Endothelial cell of umbilical vein (primary cell): ENCODE data around the gene SIX5.
A peak's percentile ranks its signal among the peaks of the same experiment; 100 is the strongest.

Experiments used
- CTCF ChIP-seq, 2 donors: IDR thresholded peaks; 1 replicate in 1 of 2; 2 replicates in 1 of 2; pipeline ENCODE4 v1.5.1; 2011; ENCODE audit warnings: low read length in 2 of 2, mild to moderate bottlenecking in 2 of 2, moderate library complexity in 2 of 2, control low read depth in 1 of 2, inconsistent platforms in 1 of 2, low read depth in 1 of 2; ENCODE audit not compliant: insufficient read depth in 1 of 2; ENCODE audit errors: extremely low read depth in 1 of 2
- EZH2 ChIP-seq: IDR thresholded peaks from 2 replicates; pipeline ENCODE4 v1.6.1; 2012; ENCODE audit warnings: borderline replicate concordance, low read depth, mild to moderate bottlenecking, moderate library complexity, low read length, inconsistent platforms; ENCODE audit not compliant: severe bottlenecking
- GATA2 ChIP-seq: IDR thresholded peaks from 2 replicates; pipeline ENCODE4 v1.7.0; 2011; ENCODE audit warnings: low read depth, mild to moderate bottlenecking, moderate library complexity, mixed read lengths, low read length; ENCODE audit not compliant: insufficient read length, insufficient read depth
- MAX ChIP-seq: IDR thresholded peaks from 2 replicates; pipeline ENCODE4 v1.6.1; 2011; ENCODE audit not compliant: insufficient read depth, insufficient read length
- POLR2A ChIP-seq: IDR thresholded peaks from 2 replicates; pipeline ENCODE4 v1.6.1; 2012; ENCODE audit warnings: low read depth, mild to moderate bottlenecking, control low read depth, low read length

GRCh38 chr19:45792470-45793177 is 23.6 kb upstream of the SIX5 start, which contains the start of gene DMWD:
- TF ChIP-seq CTCF (IDR thresholded peaks at IDR 0.05; ENCODE audit: extremely low read depth in 1 of 2, insufficient read depth in 1 of 2, low read depth in 1 of 2, low read length in 2 of 2): no peak
- TF ChIP-seq EZH2: no peak
- TF ChIP-seq GATA2: no peak
- peak; percentile 89 for TF ChIP-seq POLR2A
- no peak for TF ChIP-seq MAX
